AG04449 (cell line): ENCODE data around the gene ZBTB18.

Source experiments
- CTCF ChIA-PET: fragments of 350-600 bp; formaldehyde crosslinking; extraction: SDS; loops from one replicate; lab custom pipeline; 2021; ENCODE audit warnings: antibody characterized with exemption; lab: Yijun Ruan, JAX
- POLR2A ChIA-PET: fragments of 400-600, 350-600 bp; formaldehyde crosslinking; extraction: SDS; loops from one replicate; lab custom pipeline; 2020; ENCODE audit warnings: antibody characterized with exemption, inconsistent platforms; lab: Yijun Ruan, JAX
- DNase-seq: peaks from one replicate; pipeline ENCODE4 v3.0.0-alpha.2; 2010; ENCODE audit warnings: low read depth, low spot score
- H3K4me3 ChIP-seq: 2 replicates; pipeline ENCODE4 v1.5.1; 2011; ENCODE audit warnings: low read depth, mild to moderate bottlenecking, control low read depth, low read length
- CTCF ChIP-seq: IDR thresholded peaks from one replicate; pipeline ENCODE4 v1.5.1; 2011; ENCODE audit warnings: mild to moderate bottlenecking, moderate library complexity, low read length, control low read depth, inconsistent platforms; ENCODE audit not compliant: insufficient read depth; ENCODE audit errors: missing control alignments

ZBTB18 gene

GRCh38 chr1:244087021-244087560, 36.0 kb downstream of the ZBTB18 start:
- no peak for DNase-seq
- no peak overlapping the region for H3K4me3 ChIP-seq
- no peak for TF ChIP-seq CTCF
- ChIA-PET POLR2A (no interaction called here), CTCF (no interaction called here)

- ChIA-PET CTCF (no interaction called here), POLR2A (no interaction called here)
- H3K4me3 ChIP-seq, result no peak overlapping the region
Measured at GRCh38 chr1:244087611-244088010, 36.5 kb downstream of the ZBTB18 start.

GRCh38 chr1:244088161-244088560, 37.1 kb downstream of the ZBTB18 start:
- ChIA-PET POLR2A (no interaction called here), CTCF (interaction anchor here (1.7 kb wide), 1 partner anchor 9 kb away, joined by 5 read pairs; no protein-coding TSS in a partner anchor)
- no peak overlapping the region for H3K4me3 ChIP-seq
- TF ChIP-seq CTCF, result no peak
- DNase-seq, result no peak

More at GRCh38 chr1:244087611-244088010, 36.5 kb downstream of the ZBTB18 start:
- DNase-seq, result no peak
- TF ChIP-seq CTCF, result no peak

GRCh38 chr1:244089561-244089960, 38.5 kb downstream of the ZBTB18 start:
- CTCF ChIA-PET, result interaction anchor here (0.9 to 1.7 kb wide), 2 partner anchors 10 to 24 kb away, joined by 3 to 5 read pairs; no protein-coding TSS in a partner anchor
- no peak for DNase-seq
- no peak overlapping the region for H3K4me3 ChIP-seq
- TF ChIP-seq CTCF, result no peak
- POLR2A ChIA-PET, result no interaction called here

GRCh38 chr1:244090645-244091044, 39.6 kb downstream of the ZBTB18 start:
- H3K4me3 ChIP-seq, result no peak overlapping the region
- TF ChIP-seq CTCF, result no peak
- no peak for DNase-seq
- ChIA-PET CTCF (no interaction called here), POLR2A (interaction anchor here (1.2 kb wide), 1 partner anchor 23 kb away, joined by 4 read pairs; no protein-coding TSS in a partner anchor)

- CTCF ChIA-PET, result no interaction called here
Measured at GRCh38 chr1:244092293-244092963, 41.3 kb downstream of the ZBTB18 start.

More at GRCh38 chr1:244092293-244092963, 41.3 kb downstream of the ZBTB18 start:
- no peak overlapping the region for H3K4me3 ChIP-seq
- DNase-seq, result peak; percentile 31
- POLR2A ChIA-PET, result no interaction called here
- no peak for TF ChIP-seq CTCF
